Renal pelvis (tissue), 4 donors: Measurements from ENCODE around the gene PARM1. TPM values are rescaled to one million over a fixed set of nuclear protein-coding genes. Genes with fewer than 3 reads are reported as not detected.
"Not testable (repeated sequence)": the region's sequence is repeated elsewhere in the genome, so short reads cannot be mapped to it uniquely, and the experiment has no call there.

ENCODE experiments used
- DNase-seq: peaks from one replicate; pipeline ENCODE4 v3.0.0-alpha.2; 2013
- polyA plus RNA-seq, 3 donors: library from polyadenylated mRNA; unstranded; fragments of 120-200 nt; gene quantifications; one replicate each; pipeline ENCODE4 v1.2.1, GENCODE V29; 2013; ENCODE audit not compliant: insufficient read length in 3 of 3

Gene PARM1
- polyA plus RNA-seq, 3 donors = 52.3 to 67.7 (median 56.9) TPM

DNA sequence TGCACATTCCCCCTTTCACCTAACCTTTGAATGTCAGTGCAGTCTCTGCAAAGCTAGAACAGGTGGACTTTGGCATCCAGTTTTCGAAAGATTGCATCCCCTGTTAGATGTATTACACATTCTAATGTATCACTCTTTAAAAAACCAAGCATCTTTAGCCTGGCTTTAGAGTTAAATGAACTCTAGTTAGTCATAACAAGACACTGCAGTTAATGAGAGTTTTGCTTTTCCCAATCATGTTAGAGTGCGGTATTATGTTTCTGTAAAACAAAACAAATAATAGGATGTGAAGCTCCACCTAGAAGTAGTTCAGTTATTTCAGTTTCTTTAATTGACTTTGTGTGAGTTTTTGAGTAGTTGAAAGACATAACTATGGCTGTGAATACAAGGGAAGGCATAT is 42.2 kb downstream of the PARM1 start:
- no peak for DNase-seq

DNA sequence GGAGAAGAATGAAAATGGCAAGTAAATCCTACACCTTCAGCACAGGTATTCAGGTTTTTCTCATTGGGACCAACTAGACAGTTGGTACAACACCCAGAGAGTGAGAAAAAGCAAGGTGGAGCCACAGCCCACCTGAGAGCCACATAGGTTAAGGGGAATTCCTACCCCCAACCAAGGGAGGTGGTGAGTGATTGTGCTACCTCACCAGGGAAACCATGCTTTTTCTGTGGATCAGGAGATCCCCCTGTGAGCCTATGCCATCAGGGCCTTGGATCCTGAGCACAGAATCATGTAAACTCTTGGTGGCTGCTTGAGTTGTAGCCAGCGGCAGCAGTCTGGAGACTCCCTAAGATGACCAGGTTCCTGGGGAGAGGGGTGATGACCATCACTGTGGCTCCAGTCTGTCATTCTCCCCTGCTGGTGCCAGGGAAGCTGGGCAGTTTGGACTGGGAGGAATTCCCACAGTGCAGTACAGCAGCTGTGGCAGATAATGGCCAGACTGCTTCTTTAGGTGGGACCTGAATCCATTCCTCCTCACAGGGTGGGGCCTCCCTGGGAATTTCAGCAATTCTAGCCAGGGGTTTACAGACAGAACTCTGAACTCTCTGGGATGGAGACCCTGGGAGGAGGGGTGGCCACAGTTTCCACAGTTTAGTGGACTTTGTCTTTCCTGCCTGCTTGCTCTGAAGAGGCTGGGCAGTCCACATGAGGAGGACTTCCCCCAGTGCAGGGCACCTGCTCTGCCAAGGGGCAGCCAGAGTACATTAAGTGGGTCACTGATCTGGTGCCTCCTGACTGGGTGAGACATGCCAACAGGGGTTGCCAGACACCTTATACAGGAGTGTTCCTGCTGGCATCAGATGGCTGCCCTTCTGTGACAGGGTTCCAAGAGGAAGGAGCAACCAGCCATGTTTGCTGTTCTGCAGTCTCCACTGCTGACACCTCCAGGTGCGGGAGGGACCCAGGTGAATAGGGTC is 43.2 kb downstream of the PARM1 start:
- DNase-seq = no peak

DNA sequence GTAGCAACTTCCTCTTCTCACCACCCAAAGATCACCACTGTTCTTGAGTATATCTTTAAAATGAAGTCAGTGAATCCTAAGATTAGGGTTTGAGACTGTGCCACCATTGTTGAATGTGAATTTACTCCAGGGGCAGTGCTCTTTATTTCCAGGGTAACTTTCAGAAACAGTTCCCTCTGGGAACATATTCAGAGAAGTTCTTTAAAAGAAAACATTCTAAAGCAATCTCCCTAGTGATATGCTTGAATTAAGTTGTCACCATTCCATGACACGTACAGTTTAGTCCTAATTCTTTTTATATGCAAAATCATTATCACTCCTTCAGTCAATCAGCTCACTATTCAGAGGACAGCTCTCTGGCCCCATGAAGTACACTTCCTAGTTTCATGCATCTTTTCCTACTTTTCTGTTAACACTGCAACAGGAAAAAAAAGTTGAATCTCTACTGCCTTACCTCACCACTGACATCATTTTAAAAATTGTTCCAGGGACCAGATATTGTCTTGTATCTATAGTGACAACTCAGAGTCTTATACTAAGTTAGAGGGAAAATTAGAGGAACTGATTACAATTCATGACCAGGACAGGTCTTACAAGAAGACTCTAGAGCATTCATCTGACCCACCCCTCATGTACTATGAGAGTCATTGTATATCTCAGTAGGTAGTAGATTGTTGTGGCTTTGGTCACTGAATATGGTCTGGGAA is 49.8 kb downstream of the PARM1 start:
- DNase-seq = no peak

DNA sequence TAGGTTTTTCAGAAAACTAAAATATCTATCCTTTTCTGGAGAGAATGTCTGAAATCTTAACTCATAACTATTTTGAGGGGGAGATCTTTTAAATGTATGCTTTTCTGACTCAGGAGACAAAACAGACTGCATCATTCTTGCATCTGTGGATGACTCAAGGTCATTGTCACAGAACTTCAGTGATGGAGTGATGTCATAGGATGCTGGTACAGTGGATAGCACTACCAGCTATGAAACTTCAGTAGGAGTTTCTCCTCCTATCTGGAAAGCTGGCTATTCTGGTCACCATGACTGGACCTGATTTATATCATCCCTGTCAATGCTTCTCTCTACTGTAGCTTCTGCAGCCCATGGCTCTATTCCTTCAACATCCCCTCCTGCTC is 50.3 kb downstream of the PARM1 start:
- DNase-seq = no peak

DNA sequence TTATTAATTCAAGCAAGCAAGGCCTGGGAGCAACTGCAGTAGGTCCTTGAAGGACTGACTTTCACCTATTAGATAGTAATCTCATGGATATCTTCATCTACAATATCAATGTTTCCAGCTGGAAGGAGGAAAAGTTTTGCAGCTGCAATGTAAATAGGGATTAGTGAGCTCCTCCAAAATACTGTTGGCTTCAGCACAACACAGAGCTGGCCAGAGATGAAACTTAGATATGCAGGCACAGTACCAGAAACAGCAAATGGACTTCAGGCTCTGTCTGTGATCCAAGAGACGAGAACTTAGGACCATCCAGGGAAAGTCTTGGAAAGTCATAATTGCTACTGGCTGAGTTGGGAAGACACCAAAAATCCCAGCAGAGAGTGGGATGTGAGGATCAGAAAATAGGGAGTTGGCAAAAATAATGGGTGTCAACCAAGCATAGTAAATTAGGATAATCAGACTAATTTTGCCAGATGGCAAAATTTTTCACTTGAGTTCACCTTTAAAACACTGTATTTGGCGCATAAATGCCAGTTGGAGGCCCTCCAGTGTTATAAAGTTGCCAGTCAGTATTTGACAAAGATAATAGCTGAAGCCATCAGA is 57.5 kb downstream of the PARM1 start:
- no peak for DNase-seq

DNA sequence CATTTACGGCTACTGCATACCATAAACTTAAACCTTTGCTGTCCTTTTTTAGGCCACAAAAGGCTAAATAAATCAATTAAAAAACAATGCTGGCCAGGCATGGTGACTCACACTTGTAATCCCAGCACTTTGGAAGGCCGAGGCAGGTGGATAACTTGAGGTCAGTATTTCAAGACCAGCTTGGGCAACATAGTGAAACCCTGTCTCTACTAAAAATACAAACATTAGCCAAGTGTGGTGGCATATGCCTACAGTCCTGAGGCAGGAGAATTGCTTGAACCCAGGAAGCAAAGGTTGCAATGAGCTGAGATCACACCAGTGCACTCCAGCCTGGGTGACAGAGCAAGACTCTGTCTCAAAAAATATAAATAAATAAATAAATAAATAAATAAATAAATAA is 61.5 kb downstream of the PARM1 start:
- not testable (repeated sequence) for DNase-seq

DNA sequence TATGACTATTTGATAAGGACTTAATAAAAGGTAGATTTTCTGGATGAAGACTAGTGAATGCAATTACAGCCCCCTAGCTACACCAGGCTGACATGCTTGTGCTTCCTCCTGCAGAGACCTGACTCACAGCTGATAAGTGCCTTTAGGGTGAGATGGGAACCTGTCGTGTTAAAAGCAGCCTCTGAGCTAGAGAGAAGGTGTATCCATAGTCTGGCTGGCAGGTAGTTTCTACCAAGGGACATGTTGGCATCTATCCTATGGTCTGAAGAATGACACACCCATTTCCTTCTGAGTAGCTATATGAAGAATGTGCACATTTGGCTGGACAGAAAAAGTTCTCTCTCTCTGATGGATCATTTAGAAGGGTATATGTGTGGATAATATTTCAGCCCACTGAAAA is 64.1 kb downstream of the PARM1 start:
- no peak for DNase-seq

DNA sequence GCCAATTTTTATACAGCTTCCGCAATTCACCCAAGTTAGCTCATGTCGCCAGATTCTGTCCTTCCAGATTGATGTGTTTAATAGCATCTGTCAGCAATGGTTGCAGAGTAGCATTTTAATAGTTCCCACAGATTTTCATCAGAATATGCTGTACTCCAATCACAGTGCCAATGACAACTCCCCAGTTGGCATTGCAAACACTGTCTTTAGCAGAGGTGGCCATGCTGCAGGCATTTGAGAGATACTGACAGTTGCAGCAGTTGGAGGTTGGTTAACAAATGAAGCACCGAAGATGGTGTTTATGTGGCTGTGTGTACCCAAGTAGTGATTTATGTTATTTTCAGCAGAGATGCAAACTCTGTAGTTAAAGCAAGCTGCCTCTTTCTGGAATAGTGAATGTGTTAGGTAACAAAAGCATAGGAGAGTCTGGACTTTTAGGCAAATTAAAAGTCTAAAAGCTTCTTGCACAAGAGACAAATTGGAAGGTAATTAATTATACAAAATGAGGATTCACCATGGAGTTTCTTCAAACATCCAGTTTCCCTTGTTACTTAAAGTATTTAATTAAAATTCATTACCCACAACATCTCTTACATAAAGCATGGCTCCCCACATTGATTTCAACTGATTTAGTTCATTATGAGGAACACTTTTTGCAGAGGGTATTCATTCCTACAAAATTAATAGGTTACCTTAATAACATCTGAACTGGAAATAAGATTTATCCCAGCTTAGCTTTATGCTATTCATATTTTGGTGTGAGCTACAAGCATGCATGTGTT is 65.2 kb downstream of the PARM1 start:
- DNase-seq = no peak

DNA sequence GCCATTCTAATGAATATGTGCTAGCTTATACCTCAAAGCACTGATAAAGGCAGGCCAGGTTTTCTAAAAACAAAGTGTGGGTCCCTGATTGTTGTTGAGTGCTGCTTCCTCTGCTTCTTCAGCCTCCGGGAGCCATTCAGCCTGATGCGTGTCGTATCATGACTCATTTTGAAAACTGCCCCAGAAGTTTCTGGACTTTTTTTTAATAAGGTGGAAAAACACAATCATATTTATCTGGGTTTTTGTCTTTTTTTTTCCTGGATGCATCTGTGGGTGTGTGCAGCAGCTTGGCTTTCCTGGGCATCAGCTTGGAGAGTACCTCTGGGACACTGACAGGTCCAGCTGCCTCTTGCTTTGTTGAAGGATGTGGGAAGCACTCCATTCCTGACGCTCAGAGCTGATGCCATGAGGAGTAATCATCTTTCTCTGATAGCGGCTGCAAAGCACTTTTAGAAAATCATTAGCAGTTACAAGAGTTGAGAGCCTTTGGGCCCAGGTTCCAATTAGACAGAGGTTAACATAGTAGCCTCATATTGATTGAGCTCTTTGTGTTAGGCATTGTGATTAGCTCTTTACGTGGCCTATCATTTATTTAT is 66.9 kb downstream of the PARM1 start:
- DNase-seq = no peak

DNA sequence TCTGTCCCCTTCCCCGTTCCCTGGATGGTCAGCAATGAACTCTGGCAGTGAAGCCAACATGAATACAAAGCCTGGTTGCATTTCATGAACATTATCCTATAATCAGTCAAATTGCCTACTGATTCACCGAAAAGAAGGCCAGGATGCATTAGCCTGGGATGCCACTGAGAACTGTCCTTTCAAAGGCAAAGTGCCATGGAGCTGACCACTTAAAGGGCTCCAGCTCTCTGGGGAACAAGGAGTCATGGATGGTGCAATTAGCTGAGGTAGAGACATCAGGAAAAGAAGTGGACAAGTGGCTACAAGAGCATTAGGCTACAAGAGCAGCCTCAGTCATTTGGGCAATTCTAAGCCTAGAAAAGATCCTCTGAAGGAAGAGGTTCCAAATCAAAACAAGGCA is 69.0 kb downstream of the PARM1 start:
- no peak for DNase-seq

DNA sequence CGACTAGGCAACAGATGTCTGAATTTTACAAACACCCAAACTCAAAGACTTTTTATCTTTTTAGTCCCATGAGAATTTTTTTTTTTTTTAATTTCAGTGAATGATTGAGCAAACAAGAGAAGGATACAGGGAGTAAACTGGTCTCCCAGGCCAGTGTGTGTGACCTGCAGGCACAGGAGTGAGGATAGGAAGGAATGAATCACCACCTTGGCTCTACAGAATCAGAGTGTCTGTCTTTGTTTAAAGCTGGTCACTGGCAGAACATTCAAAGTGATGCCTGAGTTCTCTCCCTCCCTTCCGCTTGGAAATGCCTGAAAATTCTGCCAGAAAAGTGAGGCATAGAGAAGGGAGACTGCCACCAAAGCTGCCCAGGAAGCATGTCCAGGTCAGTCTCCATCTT is 69.5 kb downstream of the PARM1 start:
- no peak for DNase-seq

DNA sequence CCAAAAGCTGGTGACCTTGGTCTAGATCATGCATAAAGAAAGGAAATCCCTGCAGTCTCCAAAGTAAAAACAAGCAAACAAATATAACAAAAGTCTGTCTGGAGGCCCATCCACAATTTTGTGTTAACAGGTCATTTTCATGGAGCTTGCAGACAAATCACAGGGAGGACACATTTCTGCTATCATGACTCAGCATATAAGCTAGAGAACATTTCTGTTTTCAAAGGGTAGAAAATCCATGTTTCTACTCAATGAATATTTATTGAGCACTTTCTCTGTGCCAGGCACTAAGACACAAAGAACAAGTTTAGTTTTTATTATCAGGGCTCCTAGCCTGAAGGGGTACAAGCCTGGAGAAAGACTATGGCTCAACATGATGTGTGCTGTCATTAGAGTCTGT is 71.1 kb downstream of the PARM1 start:
- DNase-seq = no peak

DNA sequence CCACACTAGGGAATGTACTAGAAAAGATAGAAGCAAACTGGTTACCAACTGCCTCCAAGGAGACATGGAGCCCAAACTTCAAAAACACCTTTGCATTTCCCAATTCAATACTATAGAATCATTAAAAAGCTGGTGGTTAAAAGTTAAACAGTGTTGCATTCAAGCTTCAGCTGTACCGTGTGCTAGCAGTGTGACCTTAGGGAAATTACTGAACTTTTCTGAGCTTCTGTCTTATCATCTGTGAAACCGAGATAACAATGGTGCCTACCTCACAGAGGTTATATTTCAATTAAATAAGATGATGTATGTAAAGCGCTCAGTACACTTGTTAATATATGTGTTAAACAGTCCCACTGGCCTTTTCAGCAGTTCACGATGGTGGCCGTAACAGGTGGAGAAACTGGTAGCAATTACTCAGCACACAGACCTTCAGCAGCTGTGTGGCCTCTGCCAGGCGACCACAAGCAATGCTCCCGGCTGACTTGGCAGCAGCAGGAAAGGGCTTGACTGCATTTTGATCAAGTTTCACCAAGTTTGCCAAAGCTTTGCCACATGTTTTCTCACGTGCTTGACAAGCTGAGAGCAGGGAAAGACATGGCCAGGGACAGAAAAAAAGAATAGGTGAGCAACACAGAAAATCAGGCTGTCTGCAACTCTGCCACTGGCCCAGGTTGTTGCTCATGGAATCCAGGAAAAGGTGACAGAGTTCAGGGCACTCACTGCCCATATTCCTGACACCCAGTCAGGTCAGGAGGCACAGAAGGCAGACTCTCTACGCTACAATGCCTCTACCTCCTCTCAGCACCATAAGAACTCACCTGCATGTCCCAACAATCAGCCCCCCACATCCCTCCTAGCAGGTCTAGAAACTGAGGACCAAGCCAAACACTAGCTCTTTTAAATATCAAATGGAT is 72.1 kb downstream of the PARM1 start:
- DNase-seq = no peak

DNA sequence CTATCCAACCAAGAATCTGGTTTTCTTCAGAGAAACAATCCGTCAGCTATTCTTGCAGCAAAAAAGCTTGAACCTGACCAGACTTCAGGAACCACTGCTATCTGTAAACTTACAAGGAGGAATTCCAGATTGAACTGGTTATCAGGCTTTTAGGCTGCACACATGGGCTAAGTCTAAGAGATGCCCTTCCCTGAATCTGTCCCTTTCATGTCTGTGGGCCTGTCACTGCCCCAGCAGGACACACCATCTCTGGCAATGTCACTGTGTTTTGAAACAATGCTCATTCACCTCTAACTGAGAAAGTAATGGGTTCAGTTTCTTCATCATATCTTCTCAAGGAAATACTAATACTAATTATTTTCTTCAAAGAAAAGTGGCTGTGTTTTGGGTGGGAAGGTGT is 72.8 kb downstream of the PARM1 start:
- no peak for DNase-seq

DNA sequence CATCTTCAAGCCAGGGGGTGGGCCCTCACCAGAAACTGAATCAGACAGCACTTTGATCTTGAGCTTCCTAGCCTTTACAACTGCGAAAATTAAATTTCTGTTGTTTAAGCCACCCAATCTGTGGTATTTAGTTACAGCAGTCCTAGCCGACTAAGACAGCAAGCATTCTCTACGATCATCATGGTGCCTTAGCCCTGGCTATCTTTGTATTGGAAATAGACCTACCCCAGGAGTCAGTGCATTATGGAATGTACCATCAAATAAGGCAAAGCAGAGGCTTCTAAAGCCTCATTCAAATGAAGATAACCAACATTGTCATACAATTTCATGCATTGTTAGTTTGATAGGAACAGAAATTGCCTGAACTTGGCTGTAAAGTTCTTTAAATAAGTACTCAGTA is 75.0 kb downstream of the PARM1 start:
- no peak for DNase-seq

DNA sequence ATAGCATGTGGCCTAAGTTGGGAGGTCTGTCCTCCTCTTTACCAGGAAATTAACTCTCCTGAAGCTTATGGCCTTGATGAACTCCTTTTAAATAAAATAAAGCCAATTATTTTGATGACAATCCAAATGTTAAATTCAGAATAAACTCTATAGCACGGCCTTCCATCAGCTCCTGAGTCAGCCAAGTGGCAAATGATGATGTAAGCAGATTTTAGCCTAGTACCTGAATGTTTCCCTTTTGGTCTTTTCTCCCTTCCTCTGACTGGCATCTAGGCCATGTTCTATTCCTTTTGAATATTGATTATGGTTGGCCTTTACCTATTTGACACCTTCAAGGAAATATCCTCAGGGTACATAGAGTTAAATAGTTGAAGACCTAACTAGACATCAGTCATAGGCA is 76.2 kb downstream of the PARM1 start:
- no peak for DNase-seq

DNA sequence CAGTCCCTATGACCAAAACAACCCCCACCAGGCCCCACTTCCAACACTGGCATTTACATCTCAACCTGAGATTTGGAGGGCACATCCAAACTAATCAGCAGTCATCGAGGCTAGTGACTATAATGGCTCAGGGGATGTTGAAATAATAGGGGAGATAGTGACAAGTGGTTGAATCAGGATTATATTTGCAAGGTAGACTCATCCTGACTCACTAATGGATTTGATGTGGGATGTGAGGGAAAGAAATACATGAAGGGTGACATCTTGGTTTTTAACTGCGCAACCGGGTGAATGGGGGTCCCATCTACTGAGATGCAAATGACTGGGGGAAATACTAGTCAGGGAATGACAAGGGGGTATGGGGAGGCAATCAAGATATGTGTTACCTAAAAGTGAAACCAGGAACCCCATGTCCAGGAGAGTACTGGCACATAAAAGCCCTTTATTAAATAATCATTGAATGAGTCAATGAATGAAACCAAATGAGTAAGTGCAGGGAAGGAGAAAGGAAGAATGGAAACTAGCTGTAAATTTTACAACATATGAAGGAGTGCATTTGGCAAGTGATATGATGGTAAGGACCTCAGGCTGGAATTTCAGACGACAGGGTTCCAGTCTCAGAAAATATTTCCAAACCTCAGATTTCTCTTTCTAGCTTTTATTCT is 78.3 kb downstream of the PARM1 start:
- no peak for DNase-seq

DNA sequence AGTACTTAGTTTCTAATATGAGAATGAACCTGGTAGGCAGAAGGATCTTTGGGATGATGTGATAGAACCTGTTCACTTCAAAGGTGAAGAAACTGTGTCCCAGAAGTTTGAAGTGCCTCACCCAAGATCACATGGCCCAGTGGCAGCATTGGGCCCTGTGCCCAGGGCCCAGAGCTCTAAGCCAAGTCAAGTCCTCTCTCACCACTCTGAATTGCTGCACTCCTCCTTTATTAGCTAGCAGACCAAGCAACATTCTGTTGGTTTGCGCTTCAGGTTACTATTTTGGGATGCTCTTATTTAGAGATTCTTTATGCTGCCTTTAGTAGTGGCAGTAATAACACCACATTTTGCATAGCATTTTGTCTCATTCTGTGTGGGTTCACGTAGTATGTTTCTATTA is 82.7 kb downstream of the PARM1 start:
- DNase-seq = no peak

DNA sequence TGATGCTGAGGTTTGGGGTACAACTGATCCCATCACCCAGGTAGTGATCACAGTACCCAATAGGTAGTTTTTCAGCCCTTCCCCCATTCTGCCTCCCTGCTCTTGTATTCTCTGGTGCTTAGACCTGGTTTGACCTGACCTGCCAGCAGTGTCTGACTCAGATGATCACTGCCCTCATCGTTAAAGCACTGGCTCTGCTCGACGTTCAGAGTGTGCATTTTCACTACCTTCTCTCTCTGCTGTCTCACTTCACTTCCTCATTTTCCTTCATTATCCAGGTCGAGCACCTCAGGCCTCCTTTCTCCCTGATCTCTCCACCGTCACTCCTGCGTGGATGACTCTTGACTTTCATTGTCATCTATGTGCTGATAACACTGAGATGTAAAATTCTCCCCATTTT is 83.6 kb downstream of the PARM1 start:
- DNase-seq = no peak
